Measurements from ENCODE around the gene RALGPS2.
"Not testable (repeated sequence)": the region's sequence is repeated elsewhere in the genome, so short reads cannot be mapped to it uniquely, and the experiment has no call there.

Gene RALGPS2

GRCh38 chr1:178725466-178726086 lies 532 bp downstream of the RALGPS2 start:
- no peak for DNase-seq

GRCh38 chr1:178726087-178726517 lies 1.1 kb downstream of the RALGPS2 start:
- peak; percentile 15 for DNase-seq

- no peak for DNase-seq
These were observed 1.5 kb downstream of the RALGPS2 start for GRCh38 chr1:178726545-178726944.

- no peak for DNase-seq
These were observed 2.2 kb downstream of the RALGPS2 start for GRCh38 chr1:178727014-178727895.

GRCh38 chr1:178733972-178734371 lies 8.9 kb downstream of the RALGPS2 start:
- DNase-seq, result no peak

GRCh38 chr1:178738780-178739179 lies 13.7 kb downstream of the RALGPS2 start:
- DNase-seq, result no peak

- DNase-seq, result no peak
These were observed 14.4 kb downstream of the RALGPS2 start for GRCh38 chr1:178739285-178740045.

- DNase-seq, result no peak
These were observed 15.4 kb downstream of the RALGPS2 start for GRCh38 chr1:178740491-178740890.

GRCh38 chr1:178740924-178741323 lies 15.9 kb downstream of the RALGPS2 start:
- DNase-seq, result no peak

GRCh38 chr1:178743801-178744200 lies 18.8 kb downstream of the RALGPS2 start:
- no peak for DNase-seq

- no peak for DNase-seq
These were observed 20.2 kb downstream of the RALGPS2 start for GRCh38 chr1:178745260-178745659.

- DNase-seq, result no peak
These were observed 21.3 kb downstream of the RALGPS2 start for GRCh38 chr1:178746345-178746744.

- not testable (repeated sequence) for DNase-seq
These were observed 22.3 kb downstream of the RALGPS2 start for GRCh38 chr1:178747361-178747760.

- no peak for DNase-seq
These were observed 24.6 kb downstream of the RALGPS2 start for GRCh38 chr1:178749581-178750166.

GRCh38 chr1:178751046-178751445 lies 26.0 kb downstream of the RALGPS2 start:
- no peak for DNase-seq

GRCh38 chr1:178752891-178753290 lies 27.8 kb downstream of the RALGPS2 start:
- no peak for DNase-seq

- DNase-seq, result not testable (repeated sequence)
These were observed 29.7 kb downstream of the RALGPS2 start for GRCh38 chr1:178754655-178755256.

- no peak for DNase-seq
These were observed 43.4 kb downstream of the RALGPS2 start for GRCh38 chr1:178768423-178768822.

- no peak for DNase-seq
These were observed 47.9 kb downstream of the RALGPS2 start for GRCh38 chr1:178772952-178773351.

- no peak for DNase-seq
These were observed 49.2 kb downstream of the RALGPS2 start for GRCh38 chr1:178774263-178774662.

- no peak for DNase-seq
These were observed 51.5 kb downstream of the RALGPS2 start for GRCh38 chr1:178776553-178776952.

GRCh38 chr1:178781533-178782330 lies 56.7 kb downstream of the RALGPS2 start:
- DNase-seq, result no peak

All from activated effector memory CD4-positive, alpha-beta T cell treated with Interleukin-2 at 50 U/mL for 16 hours (primary cell).